AG09309 (cell line): ENCODE data around the gene NPPB.

Experiments used
- DNase-seq: peaks from one replicate; pipeline ENCODE4 v3.0.0-alpha.2; 2010; ENCODE audit warnings: low read depth
- H3K4me3 ChIP-seq: 2 replicates; pipeline ENCODE4 v1.5.1; 2011; ENCODE audit warnings: mild to moderate bottlenecking, low read depth, low read length, moderate library complexity; ENCODE audit not compliant: control insufficient read depth
- TF ChIP-seq, protein P1 (sequence below): IDR thresholded peaks from 2 replicates; pipeline ENCODE4 v1.5.1; 2011; ENCODE audit warnings: mild to moderate bottlenecking, low read depth, low read length, inconsistent platforms; ENCODE audit not compliant: insufficient read depth, control insufficient read depth; ENCODE audit errors: missing control alignments

The NPPB gene

DNA sequence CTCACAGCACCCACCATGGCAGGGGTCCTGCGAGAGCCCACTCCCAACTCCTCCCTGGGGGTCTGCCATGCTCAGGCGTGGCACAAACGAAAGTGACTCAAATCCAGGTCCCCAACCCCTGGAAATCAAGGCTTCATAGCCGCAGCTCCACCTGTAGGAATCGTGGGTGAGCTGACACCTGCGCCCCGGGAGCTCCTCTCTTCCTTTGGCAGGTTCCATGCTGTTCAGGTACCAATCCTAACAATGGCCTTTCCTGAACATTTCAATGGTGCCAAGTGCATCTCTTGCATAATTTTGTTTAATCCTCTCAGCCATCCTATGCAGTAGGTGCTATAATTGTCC lies 28.9 kb upstream of the NPPB start:
- no peak overlapping the region for H3K4me3 ChIP-seq
- TF ChIP-seq, protein P1, sequence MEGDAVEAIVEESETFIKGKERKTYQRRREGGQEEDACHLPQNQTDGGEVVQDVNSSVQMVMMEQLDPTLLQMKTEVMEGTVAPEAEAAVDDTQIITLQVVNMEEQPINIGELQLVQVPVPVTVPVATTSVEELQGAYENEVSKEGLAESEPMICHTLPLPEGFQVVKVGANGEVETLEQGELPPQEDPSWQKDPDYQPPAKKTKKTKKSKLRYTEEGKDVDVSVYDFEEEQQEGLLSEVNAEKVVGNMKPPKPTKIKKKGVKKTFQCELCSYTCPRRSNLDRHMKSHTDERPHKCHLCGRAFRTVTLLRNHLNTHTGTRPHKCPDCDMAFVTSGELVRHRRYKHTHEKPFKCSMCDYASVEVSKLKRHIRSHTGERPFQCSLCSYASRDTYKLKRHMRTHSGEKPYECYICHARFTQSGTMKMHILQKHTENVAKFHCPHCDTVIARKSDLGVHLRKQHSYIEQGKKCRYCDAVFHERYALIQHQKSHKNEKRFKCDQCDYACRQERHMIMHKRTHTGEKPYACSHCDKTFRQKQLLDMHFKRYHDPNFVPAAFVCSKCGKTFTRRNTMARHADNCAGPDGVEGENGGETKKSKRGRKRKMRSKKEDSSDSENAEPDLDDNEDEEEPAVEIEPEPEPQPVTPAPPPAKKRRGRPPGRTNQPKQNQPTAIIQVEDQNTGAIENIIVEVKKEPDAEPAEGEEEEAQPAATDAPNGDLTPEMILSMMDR: no peak
- no peak for DNase-seq

DNA sequence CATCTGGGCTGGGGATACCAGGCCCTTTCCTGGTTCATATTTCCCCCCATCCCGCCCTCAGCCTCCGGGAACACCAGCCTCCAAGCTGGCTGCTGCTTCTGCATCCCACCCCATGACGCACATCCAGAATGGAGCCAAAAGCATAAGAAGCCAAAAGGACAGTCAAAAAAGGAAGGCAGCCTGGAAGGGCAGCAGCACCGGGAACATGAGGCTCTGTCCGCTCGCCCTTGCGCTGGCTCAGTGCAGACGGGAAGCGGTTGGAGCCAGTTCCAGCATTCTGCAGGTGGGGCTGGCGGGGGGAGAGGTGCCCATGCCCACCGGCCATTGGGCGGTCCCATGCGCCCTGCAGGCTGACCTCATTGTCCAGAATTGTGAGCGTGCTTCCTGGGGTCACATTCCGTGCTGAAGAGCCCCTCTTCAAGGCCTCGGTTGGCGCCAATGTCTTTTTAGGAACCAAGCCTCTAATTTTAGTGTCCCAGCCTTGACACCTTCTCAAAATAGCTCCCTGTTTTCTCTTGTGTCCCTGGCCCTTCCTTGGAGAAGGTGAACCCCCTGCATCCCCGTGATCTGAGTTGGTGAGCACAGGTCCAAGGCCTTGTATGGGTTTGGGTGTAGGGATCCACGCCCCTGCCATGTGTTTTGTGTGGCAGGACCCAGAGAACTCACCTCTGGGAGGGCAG lies 28.4 kb upstream of the NPPB start:
- DNase-seq: no peak

DNA sequence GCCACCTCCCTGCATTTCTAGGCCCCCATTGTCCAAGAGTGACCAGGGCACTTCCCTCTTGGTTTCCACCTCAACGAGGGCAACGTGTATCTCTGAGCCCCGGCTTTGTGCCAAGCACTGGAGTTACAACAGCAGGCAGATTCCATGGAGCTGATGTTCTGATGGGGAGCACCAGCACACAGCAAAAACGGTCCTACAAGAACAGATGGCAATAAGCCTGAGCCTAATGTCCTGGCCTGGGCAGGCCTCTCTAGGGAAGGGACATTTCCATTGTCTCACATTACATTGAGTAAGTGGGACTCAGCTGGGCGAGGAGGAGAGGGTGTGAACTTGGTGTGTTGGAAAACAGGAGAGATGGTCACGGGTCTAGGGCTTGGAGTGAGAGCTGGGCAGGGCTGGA lies 27.2 kb upstream of the NPPB start:
- no peak for DNase-seq
- H3K4me3 ChIP-seq: no peak overlapping the region
- TF ChIP-seq, protein P1: no peak

More for the DNA sequence above, 28.4 kb upstream of the NPPB start:
- no peak overlapping the region for H3K4me3 ChIP-seq
- TF ChIP-seq, protein P1: no peak

DNA sequence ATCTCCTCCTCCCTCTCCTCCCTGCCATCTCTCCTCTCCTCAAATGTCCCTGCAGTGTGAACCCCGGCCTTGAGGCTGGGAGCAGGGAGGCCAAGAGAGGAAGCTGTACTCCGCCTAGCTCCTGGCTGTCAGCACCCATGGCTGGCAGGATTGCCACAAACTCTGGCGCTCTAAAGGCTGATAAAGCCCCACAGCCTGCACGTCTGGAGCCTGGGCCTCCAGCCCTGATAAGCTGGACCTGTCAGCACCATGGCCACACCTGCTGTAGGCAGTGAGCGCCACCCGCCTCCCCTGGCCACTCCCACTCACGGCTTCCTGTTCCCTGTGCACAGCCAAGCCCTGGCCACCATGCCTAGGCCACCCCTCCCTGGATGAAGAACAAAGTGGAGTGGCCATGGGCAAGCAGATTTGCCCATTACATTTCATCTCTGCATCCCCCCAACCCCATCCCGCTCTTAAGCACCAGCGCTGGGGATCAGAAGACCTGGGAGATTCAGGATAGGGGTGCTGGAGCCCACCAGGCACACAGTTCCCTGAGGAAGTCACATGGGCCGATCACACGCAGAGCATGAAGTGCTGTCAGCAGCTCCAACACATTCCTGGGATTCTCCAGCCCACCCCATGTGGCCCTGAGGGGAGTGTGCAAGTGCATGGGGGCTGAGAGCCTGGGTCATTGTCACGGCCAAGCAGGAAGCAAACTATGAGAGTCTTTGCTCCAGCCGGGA lies 24.2 kb upstream of the NPPB start:
- no peak for DNase-seq
- H3K4me3 ChIP-seq: no peak overlapping the region
- TF ChIP-seq, protein P1: no peak

DNA sequence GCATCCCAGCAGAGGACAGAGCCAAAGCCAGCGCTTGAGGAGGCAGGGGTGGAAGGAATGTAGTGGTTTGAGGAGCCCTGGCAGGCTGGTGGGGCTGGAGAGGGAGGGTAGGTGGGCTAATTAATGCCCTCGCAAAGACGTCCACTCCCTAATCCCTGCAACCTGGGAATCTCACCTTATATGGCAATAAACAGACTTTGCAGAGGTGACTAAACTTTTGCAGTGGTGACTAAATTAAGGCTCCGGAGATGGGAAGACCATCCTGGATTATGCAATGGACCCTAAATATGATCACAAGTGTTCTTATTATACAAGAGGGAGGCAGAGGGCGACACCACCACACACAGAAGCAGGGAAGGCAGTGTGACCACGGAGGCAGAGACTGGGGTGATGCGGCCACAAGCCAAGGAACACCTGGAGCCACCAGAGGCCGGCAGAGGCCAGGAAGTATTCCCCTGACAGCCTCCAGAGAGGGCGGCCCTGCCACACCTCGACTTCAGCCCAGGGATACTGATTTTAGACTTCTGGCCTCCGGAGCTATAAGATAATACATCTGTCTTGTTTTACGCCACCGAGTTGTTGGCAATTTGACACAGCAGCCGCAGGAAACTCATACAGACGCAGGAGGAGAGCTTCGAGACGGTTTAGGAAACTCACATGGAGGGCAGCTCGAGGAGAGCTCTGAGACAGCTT lies 23.1 kb upstream of the NPPB start:
- TF ChIP-seq, protein P1: no peak

DNA sequence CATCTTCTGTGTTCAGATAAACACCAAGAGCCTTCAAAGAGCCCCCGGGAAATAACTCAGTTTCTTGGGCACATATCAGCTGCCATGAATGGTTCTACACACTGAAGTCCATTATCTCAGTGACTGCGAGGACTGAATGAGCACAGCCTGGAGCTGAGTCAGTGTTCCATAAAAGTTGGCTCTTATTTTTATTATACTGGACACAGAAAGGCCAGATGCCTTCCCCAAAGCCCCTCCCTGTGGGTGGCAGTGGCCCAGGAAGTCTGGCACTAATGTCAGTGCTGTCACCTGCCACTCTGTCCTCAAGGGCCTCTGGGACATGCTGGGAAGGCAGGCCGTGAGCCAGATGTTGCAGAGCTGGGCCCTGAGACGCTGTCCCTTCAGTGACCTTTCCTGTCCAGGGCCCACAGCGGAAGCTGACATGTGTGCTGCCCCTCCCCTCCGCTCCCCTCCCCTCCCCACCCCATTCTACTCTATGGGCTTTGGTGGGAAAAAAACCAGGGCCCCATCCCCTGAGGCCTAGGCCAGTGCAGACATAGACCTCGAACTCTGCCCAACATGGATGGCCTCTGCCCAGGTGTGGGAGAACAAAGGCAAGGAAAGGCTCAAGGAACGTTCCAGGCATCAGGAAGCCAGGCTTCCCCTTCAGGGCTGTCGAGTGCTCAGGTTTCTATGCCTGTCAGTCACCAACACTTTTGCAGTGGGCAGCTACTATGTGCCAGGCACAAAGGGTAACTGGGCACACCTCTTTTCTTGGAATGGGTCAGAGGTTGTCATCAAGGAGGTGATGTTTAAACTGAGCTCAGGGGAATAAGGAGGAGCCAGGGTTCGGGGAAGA lies 22.4 kb upstream of the NPPB start:
- TF ChIP-seq, protein P1: no peak
- DNase-seq: no peak
- H3K4me3 ChIP-seq: no peak overlapping the region

More for the DNA sequence above, 23.1 kb upstream of the NPPB start:
- no peak for DNase-seq
- no peak overlapping the region for H3K4me3 ChIP-seq
